ENCODE results near the gene NUDT13.

NUDT13 gene

DNA sequence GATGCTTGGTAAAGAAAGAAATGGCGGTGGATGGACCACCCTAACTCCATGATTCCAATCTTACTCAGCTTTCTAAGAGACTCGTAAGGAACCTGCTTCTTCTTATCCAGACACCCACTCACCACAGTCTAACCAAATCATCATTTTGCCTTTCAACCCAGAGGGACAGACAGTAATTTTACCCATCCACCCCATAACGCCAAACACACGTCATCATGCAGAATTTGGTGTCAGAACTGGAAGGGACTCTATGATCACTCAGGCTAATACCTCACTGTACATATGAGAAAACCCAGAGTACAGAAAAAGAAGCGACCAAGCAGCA is 57.2 kb downstream of the NUDT13 start:
- DNase-seq: no peak

DNA sequence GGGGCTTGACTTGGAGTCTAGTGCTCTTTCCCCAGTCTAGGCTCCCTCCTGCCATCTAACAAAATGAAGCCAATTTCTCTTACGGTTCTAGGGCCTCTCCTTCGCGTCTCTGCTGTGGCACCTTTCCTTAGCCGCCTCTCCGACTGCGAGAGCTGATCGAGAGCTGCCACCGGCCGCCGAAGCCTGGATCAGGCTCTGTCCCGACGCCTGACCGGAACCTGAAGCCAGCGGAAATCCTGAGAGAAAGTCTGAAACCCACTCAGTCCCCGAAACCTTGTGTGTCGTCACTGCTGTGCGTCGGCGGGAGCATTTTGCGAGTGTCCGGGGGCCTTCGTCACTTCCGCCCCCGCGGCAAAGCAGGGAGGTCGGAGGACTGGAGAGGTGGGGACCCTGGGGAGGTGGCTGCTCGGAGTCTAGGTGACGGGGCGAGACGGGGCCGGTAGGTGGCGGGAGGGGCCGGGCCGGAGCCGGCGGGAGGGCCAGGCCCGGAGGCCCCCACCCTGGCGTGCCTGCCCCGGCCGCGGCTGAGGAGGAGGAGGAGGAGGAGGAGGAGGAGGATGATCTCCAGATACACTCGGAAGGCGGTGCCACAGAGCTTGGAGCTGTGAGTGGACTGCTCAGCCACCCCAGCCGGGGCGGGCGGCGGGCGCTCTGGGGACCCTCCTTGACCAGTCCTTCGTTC is 57.7 kb downstream of the NUDT13 start, which contains the start of the genes ECD and FAM149B1:
Gene ECD (minus strand): TSS at position 226 of the 682 bp plus-strand sequence. CDS start 4,071 bp downstream, outside the sequence.
Gene FAM149B1 (plus strand): TSS at position 337 of the 682 bp plus-strand sequence. CDS start 221 bp downstream, at position 558.
- DNase-seq: peak; percentile 78

DNA sequence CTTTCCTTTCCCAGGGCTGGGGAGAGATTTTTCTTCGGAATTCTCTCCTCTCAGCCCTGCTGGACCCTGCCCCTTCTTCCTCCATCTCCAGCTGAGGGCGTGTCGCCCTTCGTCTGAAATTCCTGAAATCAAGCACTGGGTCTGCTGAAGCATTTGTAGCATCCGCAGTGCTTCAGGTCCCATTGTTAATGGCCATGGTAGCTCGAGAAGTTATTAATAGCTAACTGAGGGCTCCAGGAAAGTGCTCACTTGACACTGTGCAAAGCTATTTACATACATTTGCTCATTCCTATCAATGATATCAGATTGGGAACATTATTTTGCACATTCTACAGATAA is 58.2 kb downstream of the NUDT13 start:
- DNase-seq: no peak

DNA sequence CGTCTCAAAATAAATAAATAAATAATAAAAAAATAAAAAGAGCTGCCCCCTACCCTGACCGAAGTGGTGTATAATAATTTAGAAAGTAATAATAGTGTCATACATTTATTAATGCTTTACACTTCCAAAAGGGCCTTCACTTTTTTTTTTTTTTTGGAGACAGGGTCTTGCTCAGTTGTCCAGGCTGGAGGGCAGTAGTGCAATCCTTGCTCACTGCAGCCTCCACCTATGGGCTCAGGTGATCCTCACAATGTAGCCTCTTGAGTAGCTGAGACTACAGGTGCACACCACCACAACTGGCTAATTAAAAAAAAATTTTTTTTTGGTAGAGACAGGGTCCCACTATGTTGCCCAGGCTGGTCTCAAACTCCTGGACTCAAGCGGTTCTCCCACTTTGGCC is 59.1 kb downstream of the NUDT13 start:
- DNase-seq: no peak

DNA sequence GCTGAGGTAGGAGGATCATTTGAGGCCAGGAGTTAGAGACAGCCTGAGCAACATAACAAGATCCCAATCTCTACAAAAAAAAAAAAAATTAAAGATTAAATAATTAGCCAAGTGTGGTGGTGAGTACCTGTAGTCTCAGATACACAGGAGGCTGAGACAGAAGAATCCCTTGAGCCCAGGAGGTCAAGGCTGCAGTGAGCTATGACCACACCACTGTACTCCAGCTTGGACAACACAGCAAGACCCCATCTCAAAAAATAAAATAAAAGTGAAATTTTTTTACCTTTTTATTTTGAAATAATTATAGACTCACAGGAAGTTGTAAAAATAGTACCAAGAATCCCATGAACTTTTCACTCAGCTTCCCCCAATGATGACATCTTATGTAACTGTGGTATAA is 62.6 kb downstream of the NUDT13 start:
- DNase-seq: no peak

DNA sequence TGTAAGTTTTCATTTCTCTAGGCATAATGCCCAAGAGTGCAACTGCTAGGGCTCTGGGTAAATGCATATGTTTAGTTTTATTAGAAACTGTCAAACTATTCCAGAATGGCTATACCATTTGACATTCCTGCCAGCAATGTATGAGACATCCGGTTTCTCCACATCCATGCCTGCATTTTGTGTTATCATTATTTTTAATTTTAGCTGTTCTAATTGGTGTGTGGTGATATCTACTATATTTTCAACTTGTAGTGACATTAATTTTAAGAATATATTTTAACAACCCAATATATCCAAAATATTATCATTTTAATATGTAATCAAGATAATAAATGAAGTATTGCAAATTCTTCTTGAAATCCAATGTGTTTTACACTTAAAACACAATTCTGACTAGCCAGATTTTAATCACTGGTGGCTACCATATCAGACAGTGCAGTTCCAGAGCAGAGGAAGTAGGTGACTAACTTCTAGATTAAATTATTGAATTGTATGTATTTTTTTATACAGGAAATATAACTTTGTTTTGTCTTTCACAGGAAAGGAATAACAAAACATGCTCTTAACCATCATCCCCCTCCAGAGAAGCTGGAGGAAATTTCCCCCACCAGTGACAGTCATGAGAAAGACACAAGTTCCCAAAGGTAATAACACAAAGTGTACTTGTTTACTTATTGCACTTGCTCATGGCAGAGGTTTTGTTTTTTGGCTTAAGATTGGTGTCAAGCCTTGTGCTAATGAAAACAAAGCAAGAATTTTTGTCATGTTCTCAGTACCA is 64.1 kb downstream of the NUDT13 start:
- no peak for DNase-seq
